ENCODE data around the gene LCN1. TPM values are rescaled to one million over a fixed set of nuclear protein-coding genes. Genes with fewer than 3 reads are reported as not detected.
"Not testable (repeated sequence)": the region's sequence is repeated elsewhere in the genome, so short reads cannot be mapped to it uniquely, and the experiment has no call there.

Gene LCN1
- total RNA-seq, 4 donors from 2014 or later, result not detected

DNA sequence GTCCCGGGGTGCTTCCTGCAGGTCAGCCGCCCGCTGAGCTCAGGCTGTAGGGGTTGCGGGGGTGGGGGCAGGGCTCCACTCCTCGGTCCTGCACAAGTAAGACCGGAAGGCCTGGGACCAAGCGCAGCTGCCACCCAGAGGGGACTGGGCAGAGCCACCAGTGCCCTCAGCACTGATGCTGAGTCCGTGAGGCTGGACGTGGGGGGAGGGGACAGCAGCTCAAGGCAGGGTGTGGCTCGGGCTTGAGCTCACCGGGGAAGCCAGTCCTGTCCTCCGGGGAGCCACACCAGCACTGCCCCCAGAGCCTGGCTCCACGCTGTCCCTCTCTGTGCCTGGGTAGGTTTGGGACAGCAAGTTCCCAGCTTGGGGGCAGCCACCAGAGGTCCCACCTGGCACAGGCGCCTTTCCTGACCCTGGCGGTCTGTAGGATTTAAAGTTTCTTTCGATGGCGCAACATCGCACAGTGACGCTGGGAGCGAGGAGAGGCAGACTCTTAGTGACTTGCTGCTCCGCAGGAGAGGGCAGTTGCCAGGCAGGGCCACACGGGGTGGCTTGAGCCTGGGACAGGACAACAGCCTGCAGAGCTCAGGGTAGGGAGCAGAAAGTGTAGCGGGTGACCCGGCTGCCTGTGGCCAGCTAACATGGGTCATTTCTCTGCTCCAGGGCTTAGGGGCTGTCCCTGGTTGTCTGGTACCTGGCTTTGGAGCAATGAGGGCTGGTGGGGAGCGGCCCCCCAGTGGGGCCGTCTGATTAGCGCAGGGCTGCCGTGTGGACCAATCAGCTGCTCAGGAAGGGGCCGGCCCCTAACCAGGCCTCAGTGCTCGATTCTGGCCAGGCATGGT, 5.7 kb downstream of the LCN1 start:
- Histone ChIP-seq H3K27me3 (no peaks in the 10 kb centered on the region), H3K4me3 (replicated peaks in 1 of 3) (no peak overlapping the region), H3K36me3 (no peaks in the 10 kb centered on the region), H3K4me1 (no peaks in the 10 kb centered on the region), H3K27ac (no peak overlapping the region), H3K9me3 (no peaks in the 10 kb centered on the region)
- DNase-seq, result no peak
- intact Hi-C loops (cut with DNase I), result no loop called here
- 64 to 80% methylated on average over 10 to 13 of the region's 30 CpGs for WGBS, 2 donors
- no peak for TF ChIP-seq CTCF (IDR thresholded peaks at IDR 0.05)
- no peak for TF ChIP-seq POLR2A (IDR thresholded peaks at IDR 0.05)

GRCh38 chr9:135528842-135529435, 7.7 kb downstream of the LCN1 start:
- WGBS, 2 donors, result 89 to 93% methylated on average over 10 of the region's 10 CpGs
- H3K4me3 ChIP-seq (replicated peaks in 1 of 3); H3K36me3 ChIP-seq; DNase-seq; intact Hi-C loops (cut with DNase I); H3K27me3 ChIP-seq; H3K4me1 ChIP-seq; H3K27ac ChIP-seq; H3K9me3 ChIP-seq: not testable (repeated sequence)

DNA sequence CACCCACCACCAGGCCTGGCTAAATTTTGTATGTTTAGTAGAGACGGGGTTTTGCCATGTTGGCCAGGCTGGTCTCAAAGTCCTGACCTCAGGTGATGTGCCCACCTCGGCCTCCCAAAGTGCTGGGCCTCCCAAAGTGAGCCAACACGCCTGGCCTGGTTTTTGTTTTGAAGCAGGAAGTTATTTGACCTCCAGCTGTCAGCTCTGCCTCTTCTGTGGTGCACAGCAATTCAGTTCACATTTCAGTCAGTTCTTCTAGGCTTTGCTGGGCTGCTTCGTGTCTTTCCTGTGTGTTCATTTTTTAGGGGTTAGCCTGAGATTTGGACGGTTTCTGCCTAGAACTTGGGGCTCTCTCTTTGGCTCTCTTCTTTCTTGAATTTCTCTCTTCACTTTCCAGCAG, 8.9 kb downstream of the LCN1 start:
- H3K36me3 ChIP-seq, result no peaks in the 10 kb centered on the region
- WGBS, 2 donors, result 68 to 79% methylated on average over 5 of the region's 5 CpGs
- H3K4me1 ChIP-seq, result no peaks in the 10 kb centered on the region
- intact Hi-C loops (cut with DNase I), result no loop called here
- no peaks in the 10 kb centered on the region for H3K27me3 ChIP-seq
- no peaks in the 10 kb centered on the region for H3K9me3 ChIP-seq
- DNase-seq, result no peak
- no peak overlapping the region for H3K4me3 ChIP-seq (replicated peaks in 1 of 3)
- no peak for TF ChIP-seq POLR2A (IDR thresholded peaks at IDR 0.05)
- TF ChIP-seq CTCF (IDR thresholded peaks at IDR 0.05), result no peak
- H3K27ac ChIP-seq, result no peak overlapping the region

DNA sequence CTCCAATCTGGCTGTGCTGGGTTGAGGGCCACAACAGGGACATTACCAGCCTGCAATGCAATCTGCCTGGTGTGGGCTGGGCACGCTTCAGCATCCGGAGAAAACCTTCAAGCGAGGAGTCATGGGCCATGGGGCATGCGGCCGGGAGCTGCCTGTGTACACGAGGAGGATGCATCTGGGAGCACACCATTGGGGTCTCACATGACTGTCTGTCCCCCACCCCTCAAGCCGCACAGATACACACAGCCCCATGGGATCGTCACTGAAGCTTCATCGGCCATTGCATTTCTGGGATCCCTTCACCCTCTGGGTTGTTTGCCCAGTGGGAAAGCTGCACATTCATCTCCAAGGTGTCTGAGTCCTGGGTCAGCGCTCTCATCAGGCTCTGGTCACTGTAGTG, 9.9 kb downstream of the LCN1 start:
- H3K4me3 ChIP-seq (replicated peaks in 1 of 3), result no peak overlapping the region
- no peaks in the 10 kb centered on the region for H3K9me3 ChIP-seq
- no peak for DNase-seq
- no peaks in the 10 kb centered on the region for H3K36me3 ChIP-seq
- 90 to 96% methylated on average over 5 to 7 of the region's 10 CpGs for WGBS, 2 donors
- no peak for TF ChIP-seq CTCF (IDR thresholded peaks at IDR 0.05)
- TF ChIP-seq POLR2A (IDR thresholded peaks at IDR 0.05), result no peak
- intact Hi-C loops (cut with DNase I), result no loop called here
- H3K27me3 ChIP-seq, result no peaks in the 10 kb centered on the region
- H3K4me1 ChIP-seq, result no peaks in the 10 kb centered on the region
- H3K27ac ChIP-seq, result no peak overlapping the region

- Histone ChIP-seq H3K36me3 (no peaks in the 10 kb centered on the region), H3K4me1 (no peaks in the 10 kb centered on the region), H3K9me3 (no peaks in the 10 kb centered on the region), H3K4me3 (replicated peaks in 1 of 3) (no peak overlapping the region), H3K27me3 (no peaks in the 10 kb centered on the region), H3K27ac (no peak overlapping the region)
- no peak for DNase-seq
- 97% methylated on average over 3 of the region's 3 CpGs for WGBS, 2 donors
- no peak for TF ChIP-seq CTCF (IDR thresholded peaks at IDR 0.05)
- no peak for TF ChIP-seq POLR2A (IDR thresholded peaks at IDR 0.05)
- intact Hi-C loops (cut with DNase I), result no loop called here
These were observed 11.9 kb downstream of the LCN1 start for GRCh38 chr9:135533113-135533512.

Measured in thyroid gland (tissue), 4 donors.